SHP77 (cell line): Measurements from ENCODE around the gene GSTM2.
A peak's percentile ranks its signal among the peaks of the same experiment; 100 is the strongest.
"Not testable (repeated sequence)": the region's sequence is repeated elsewhere in the genome, so short reads cannot be mapped to it uniquely, and the experiment has no call there.

Experiments
- DNase-seq, 2 experiments: peaks; one replicate each; lab custom pipeline; 2025; lab: John Stamatoyannopoulos, UW

The GSTM2 gene

GRCh38 chr1:109644670-109645069 lies 23.2 kb upstream of the GSTM2 start:
- no peak for DNase-seq

- no peak for DNase-seq
Measured at GRCh38 chr1:109649491-109649914, 18.4 kb upstream of the GSTM2 start.

- no peak for DNase-seq
Measured at GRCh38 chr1:109650609-109651008, 17.2 kb upstream of the GSTM2 start.

GRCh38 chr1:109652402-109652801 lies 15.5 kb upstream of the GSTM2 start:
- DNase-seq, result no peak

GRCh38 chr1:109653306-109653705 lies 14.6 kb upstream of the GSTM2 start:
- no peak for DNase-seq

GRCh38 chr1:109654519-109654918 lies 13.3 kb upstream of the GSTM2 start:
- DNase-seq, result no peak

- peak; percentile 60 to 77 for DNase-seq
Measured at GRCh38 chr1:109655615-109656519, 12.0 kb upstream of the GSTM2 start, which contains the start of gene GSTM4. GSTM4 (plus strand) TSS chr1:109656099; CDS start chr1:109656390, 291 bp downstream.

- DNase-seq, result no peak
Measured at GRCh38 chr1:109657395-109657794, 10.5 kb upstream of the GSTM2 start.

GRCh38 chr1:109657970-109658369 lies 9.9 kb upstream of the GSTM2 start:
- DNase-seq, result no peak

GRCh38 chr1:109658533-109659042 lies 9.3 kb upstream of the GSTM2 start:
- DNase-seq, result no peak

- no peak for DNase-seq
Measured at GRCh38 chr1:109659145-109659544, 8.7 kb upstream of the GSTM2 start.

GRCh38 chr1:109659997-109660690 lies 7.7 kb upstream of the GSTM2 start:
- no peak for DNase-seq

GRCh38 chr1:109660691-109661026 lies 7.2 kb upstream of the GSTM2 start:
- DNase-seq, result not testable (repeated sequence)

- no peak for DNase-seq
Measured at GRCh38 chr1:109661391-109661790, 6.5 kb upstream of the GSTM2 start.

GRCh38 chr1:109664671-109665070 lies 3.2 kb upstream of the GSTM2 start:
- no peak for DNase-seq

GRCh38 chr1:109668123-109668775 lies 392 bp downstream of the GSTM2 start:
- no peak for DNase-seq

GRCh38 chr1:109669246-109669948 lies 1.5 kb downstream of the GSTM2 start:
- DNase-seq, result no peak

GRCh38 chr1:109669949-109670302 lies 2.1 kb downstream of the GSTM2 start:
- DNase-seq, result not testable (repeated sequence)

- no peak for DNase-seq
Measured at GRCh38 chr1:109671067-109671466, 3.2 kb downstream of the GSTM2 start.

GRCh38 chr1:109673861-109674260 lies 6.0 kb downstream of the GSTM2 start:
- not testable (repeated sequence) for DNase-seq

- not testable (repeated sequence) for DNase-seq
Measured at GRCh38 chr1:109676683-109677381, 9.0 kb downstream of the GSTM2 start.
